GF-D8 (cell line): ENCODE data around the gene CDR2.

Experiments used
- DNase-seq: peaks from one replicate; lab custom pipeline; 2025; lab: John Stamatoyannopoulos, UW

CDR2 gene

DNA sequence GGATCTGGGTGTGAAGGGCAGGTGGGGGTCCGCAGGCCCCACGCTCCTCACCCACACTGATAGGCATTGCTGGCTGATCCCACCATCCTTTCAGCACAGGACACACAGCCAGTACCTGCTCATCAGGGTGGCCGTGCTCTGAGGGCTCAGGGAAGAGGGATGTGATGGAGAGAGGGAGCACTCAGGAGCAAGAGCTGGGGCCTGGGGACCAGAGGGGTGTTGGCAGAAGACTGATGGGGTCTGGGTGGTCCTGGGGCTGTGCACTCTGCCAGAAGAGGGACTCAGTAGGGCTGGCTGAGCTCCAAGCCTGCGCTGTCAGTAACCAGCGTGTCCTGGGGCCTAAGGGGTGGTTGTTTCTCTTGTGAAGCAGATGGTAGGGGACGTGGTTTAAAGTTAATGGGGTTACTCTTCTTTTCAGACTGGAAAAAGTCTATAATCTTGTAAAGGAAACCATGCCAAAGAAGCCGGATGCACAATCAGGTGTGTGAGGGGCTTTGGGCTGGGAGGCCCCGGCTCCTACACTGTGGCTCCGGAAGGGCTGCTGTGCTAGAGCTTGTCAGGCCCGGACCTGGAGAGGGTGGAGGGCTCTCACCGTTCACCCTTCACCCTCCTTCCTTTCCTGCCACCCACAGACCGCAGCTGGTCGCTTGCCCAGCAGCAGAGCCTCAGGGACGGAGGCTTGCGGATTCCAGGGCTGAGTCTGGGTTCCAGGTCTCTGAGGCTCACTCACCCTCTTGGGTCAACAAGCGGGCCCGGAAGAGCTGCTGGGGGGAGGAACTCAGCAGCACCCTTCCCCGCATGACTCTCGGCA lies 49.4 kb downstream of the CDR2 start:
- DNase-seq = no peak

DNA sequence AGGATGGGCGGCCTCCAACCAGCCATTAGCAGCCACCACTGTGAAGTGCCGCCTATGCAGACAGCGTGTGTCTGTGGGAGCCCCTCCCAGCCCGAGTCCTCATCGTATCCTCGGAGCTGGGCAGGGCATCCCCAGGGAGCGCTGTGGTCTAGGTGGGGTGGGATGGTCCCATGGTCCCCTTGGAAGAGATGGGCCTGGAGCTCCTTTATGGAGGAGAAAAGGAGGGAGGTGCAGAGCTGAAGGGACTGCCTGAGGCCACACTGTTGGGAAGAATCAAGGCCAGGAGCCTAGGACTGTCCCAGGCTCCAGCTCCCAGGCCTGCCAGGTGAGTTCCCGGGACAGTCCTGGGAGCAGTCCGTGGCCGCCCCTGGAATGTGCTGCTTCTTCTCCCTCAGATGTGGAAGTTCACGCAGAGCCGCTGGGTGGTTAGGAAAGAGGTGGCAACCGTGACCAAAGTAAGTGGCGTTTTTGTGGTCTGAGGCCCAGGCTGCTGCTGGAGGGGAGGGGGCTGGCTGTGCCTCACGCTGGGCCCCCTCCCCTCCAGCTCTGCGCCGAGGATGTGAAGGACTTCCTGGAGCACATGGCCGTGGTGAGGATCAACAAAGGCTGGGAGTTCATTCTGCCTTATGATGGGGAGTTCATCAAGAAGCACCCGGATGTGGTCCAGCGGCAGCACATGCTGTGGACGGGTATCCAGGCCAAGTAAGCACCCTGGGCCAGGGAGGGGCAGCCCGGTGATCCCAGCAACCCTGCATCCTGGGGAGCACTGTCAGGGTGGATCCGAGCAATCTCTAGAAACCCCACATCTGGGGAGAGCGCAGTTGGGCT lies 50.2 kb downstream of the CDR2 start:
- DNase-seq = no peak

DNA sequence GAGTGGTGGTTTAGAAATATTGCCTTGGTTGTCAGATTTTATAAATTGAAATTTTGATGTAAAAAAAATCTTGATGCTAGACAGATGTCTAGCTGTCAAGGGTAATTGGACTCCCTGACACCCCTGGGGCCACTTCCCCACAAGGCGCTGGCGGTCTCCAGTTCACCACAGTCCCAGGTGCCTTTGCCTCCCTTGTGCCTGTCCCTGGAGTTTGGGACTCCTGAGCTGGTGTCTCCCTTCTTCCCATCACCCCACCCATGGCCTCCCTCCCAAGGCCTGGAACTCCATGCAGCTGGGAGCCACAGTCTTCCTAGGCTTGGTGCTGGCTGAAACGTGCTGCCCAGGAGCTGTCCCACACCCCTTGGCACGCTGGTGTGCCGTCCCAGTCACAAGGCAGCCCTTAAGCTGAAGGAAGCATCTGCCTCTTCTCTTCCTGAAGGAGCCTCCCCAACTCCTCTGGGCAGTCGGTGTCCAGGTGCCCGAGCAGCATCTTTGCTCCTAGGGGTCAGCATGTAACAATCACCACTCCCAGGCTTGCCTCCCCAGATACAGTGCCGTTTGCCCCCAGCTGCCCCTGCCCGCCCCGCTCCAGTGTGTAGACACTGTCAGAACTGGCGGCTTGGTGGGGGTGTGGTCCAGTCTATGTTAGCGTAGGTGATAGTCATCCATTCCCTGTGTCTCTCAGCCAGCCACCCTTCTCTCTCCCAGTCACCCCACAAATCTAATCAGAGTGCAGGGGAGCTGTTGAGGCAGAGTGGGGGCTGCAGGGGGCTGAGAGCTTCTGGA lies 51.1 kb downstream of the CDR2 start:
- DNase-seq = no peak

DNA sequence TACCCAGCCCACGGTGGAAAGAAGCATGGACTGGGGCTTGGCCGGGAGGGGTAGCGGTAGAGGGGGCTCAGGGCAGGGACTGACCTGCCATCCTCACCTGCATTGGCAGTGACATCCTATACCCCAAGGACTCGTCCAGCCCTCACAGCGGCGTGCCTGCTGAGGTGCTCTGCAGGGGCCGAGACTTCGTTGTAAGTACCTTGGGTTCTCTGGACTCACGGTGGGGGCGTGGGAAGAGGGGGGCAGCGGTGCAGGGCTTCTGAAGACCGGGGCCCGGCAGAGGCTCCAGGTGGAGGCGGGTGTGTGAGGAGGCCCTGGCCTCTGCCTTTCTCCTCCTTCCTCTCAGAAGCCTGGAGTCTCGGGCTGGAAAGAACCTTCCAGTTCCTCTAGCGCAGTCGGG lies 51.7 kb downstream of the CDR2 start:
- no peak for DNase-seq

DNA sequence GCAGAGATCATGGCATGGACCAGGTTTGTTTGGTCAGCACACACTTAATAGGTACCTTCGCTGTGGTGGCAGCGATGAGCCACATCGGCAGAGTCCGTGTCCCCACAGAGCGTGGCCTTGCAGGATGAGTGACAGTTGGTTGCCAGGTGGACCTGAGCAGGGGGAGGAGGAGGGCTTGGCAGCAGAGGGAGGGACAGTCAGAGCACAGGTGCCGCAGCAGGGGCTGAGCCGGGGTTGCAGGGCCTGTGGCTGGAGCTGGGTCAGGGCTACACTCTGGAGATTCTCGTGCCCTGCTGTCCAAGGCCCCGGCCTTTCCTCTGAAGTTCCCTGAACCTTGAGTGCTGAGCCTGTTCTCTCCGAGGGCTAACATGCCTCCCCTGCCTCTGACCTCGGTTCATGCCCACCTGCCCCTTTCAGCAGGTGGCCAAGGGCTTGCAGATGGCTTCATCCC lies 52.4 kb downstream of the CDR2 start:
- no peak for DNase-seq

DNA sequence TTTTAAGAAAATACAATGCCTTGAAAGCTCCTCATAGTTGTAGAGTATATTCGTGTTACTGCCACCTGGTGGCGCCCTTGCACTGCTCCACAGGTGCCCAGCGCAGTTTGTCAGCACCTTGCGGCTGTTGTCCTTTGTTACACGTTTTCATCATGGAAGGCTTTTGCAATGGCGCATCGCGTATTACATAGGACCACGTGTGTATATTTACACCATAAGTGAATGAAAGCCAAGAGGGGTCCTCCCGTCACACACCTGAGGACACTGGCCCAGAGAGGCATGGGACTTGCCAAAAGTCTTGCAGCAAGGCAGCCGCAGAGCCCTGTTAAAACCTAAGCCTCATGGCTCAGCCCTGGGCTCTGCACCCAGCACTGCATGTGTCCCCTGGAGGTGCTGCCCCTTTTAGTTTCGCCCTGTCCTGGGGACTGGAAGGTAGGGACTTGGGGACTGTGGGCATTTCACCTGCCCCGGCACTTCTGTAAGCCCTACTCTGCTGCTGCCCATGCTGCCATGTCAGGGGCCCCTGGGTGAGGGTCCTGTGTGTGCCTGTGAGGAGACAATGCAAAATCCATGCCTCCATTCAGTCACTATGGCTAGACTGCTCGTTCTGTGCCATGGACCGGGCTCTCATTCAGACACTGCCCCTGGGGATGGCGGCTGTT lies 52.9 kb downstream of the CDR2 start:
- DNase-seq = no peak

DNA sequence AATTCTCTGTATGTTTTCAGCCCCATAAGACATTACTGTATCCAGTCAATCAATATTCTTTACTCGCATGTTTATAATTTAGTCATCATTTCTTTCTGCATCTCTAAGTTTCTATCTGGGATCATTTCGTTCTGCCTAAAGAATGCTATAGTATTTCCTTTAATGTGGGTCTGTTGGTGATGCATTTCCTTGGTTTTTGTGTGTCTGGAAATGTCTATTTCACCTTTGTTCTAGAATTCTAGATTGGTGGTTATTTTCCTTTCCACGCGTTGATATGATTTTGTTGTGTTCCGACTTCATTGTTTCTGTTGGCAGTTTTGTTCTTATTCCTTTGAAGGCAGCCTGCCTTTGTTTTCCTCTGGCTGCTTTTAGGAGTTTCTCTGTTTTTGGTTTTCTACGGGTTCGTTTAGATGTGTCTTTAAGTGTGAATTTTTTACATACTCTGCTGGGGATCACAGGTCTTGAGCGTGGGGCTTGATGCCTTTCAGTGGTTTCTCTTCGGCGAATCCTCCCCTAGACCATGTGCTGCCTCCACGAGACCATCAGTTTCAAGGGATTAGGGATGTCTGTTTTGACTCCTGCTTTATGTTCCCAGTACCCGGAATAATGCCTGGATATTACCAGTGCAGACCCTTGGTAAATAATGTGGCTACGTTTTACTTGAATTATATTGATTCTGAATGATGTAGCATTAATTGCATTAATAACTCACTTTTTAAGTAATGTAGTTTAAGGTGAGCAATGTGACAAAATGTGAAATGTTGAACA lies 53.7 kb downstream of the CDR2 start:
- DNase-seq = no peak

DNA sequence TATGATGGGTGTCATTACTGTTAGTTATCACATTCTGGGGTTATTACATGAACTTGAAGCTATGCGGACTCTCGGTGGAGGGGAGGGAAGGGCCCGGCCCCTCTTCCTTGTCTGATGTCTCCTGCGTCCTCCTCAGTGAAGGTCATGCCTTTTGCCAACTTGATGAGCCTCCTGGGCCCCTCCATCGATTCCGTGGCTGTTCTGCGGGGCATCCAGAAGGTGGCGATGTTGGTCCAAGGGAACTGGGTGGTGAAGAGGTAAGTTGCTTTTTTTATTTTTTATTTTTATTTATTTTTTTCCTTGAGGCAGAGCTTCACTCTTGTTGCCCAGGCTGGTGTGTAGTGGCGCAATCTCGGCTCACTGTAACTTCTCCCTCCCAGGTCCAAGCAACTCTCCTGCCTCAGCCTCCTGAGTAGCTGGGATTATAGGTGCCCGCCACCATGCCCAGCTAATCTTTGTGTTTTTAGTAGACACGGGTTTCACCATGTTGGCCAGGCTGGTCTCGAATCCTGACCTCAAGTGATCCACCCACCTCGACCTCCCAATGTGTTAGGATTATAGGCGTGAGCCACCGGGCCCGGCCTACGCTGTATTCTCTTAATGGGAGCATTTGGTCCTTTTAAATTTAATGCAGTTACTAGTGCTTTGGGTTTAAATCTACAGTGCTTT lies 55.6 kb downstream of the CDR2 start:
- no peak for DNase-seq

DNA sequence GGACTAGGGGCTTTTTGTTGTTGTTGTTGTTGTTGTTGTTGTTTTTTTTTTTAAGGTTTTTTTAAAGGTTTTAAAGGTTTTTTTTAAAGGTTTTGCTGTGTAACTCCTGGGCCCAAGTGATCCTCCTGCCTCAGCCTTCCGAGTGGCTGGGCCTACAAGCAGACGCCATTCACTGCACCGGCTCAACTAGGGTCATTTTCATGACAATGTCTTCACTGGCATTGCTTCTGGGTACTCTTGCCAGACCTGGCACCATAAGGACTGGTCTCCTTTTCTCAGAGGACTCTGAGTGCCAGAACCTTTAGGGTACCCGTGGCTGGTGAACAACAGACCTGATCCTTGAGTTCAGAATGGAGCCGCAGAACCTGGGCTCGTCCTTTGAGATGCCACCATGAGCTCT lies 56.8 kb downstream of the CDR2 start:
- no peak for DNase-seq

DNA sequence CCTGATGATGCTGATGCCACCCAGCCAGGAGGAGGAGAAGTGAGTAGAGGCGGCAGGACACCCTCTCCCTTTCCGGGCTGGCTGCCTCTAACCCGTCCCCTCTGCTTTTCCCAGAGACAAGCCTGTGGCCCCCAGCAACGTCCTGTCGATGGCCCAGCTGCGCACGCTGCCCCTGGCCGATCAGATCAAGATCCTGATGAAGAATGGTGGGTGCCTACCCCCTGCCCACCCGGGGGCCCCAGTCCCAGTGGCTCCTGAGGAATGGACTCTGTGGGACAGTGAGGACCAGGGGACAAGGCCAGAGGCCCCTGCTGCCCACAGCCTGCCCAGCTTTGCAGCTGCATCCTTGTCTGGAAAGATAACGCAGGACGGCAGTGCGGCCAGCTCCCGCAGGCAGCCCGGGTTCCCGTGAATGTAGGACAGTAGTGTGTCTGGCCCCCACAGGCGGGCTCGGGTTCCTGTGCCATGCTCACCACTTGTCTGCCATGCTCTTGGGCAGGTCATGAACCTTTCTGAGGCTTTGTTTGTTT lies 57.4 kb downstream of the CDR2 start:
- DNase-seq = no peak

DNA sequence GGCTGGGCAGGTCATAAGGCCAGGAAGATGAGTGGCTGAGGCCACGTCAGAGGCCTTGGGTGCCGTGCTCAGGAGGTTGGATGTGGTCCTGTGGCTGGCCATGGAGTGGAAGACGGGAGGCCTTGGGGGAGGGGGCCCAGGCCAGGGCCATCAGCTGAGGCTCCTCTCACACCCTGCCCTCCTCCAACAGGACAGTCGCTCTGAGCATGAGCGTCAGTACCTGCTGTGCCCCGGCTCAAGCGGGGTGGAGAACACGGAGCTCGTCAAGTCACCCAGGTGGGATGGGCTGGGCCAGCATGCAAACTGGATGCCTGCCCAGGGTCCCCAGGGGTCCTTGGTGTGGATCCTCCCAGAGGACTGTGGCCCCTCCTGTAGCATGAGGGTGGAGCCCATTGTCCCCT lies 58.0 kb downstream of the CDR2 start:
- no peak for DNase-seq

DNA sequence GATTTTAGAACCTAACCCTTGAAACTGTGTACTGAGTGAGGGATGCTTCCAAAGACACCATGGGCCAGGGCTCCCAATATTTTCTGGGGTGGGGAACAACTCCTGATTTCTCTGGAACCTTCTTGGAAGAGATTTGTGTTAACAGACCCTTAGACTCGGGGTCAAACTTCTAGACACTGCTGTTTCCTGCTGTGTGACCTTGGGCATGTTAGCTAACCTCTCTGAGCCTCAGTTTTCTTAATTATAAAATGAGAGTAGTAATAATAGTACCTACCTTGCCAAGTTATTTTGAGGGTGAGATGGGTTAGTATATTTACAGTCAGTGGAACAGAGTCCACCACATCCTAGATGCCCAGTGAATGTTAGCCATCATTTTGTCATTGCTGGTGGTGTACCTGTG lies 58.4 kb downstream of the CDR2 start:
- DNase-seq = no peak

DNA sequence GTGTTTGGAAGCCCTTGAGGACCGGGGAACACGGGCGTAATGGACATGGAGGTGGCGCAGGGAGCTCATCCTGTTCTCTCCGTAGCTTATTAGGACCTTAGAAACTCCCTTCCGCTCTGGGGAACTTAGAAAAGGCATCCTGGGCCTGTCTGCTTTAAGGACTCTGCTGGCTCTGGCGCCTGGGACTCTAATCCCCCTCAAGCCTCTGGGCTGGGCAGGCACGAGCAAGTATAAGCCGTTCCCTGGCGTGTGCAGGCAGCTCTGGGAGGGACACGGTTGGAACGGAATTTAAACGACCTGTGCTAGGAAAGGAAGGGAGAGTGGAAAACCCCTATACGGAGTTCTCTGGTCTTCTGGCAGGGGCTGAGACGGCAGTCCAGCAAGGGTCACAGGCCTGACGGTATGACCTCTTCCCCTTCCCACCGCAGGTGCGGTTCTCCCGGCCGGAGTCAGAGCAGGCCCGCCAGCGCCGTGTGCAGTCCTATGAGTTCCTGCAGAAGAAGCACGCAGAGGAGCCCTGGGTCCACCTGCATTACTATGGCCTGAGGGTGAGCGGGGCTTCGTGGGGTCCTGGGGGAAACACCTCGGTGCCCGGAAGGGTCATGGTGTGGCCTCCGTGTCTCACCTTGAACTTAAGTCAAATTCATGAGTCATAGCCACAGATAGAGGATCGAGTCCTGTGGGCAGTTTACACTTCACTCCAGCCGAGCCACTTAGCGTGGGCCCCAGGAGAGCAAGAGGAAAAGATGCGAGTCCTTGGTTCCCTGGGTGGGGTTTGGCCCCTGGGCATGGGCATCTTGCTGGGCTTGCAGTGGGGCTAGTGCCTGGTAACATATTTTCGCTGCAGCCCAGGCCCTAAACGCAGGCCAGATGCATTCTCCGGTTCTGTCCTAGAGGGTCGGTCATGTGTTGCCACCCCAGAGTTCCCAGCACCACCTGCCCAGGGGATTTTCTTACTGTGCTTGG lies 59.5 kb downstream of the CDR2 start:
- DNase-seq = no peak

DNA sequence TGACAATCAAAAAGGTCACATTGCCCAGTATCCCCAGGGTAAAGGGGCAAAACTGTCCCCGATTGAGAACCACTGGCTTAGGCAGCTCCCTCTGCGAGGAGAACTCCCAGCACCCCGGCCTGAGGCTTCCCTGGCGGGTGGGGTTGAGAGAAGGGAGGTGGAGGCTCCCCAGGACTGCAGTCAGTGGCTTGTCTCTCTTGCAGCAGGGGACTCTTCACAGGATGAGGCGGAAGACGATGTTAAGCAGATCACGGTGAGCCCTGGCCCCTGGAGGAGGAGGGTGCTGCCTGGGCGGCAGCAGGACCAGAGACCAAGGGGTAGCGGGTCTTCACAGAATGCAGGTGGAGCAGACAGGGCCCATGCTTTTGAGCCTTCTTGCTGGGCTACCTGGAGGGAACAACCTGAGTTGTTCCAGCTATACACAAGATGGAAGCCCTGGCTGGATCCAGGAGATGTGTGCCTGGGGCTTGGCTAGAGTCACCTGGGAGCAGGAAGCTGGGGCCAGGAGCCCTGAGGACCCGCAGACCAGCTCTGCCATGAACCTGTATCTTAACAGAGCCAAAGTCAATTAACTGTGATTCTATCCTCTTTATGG lies 60.4 kb downstream of the CDR2 start:
- no peak for DNase-seq

DNA sequence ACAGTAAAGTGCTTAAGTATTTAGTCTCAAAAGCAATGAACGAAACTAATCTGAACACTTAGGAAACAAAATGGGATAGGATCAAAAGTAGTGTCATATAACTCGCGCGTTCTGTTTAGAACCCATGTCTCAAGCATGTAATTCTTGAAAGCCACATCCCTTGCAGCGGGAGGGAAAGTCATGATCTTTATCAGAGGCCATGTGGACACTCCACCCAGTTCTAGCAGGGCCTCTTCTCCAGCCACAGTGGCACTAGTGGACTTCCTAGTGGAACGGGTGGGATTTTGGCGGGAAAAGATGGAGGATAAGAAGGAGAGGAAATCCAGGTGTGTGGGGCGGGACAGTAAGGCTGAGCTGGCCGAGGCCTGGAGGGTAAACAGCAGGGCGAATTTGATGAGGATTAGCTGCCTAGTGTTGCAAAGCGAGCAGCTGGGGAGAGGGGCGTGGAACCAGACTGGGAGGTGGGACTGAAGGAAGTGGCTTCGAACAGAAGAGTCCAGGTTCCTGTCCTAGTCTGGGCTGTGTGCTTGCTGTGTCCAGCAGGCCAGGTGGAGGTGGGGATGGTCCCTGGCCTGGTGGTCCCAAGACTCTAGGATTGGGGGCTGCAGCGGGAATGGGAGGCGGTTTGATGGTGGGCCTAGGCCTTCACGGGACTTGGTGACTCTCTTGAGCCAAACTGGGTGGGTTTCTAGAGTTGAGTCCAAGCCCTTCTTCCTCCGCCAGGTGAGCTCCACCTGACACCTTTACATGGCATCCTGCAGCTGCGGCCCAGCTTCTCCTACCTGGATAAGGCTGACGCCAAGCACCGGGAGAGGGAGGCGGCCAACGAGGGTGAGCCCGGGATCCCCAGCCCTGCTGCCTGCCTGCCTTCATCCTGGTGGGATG lies 61.3 kb downstream of the CDR2 start:
- DNase-seq = no peak

DNA sequence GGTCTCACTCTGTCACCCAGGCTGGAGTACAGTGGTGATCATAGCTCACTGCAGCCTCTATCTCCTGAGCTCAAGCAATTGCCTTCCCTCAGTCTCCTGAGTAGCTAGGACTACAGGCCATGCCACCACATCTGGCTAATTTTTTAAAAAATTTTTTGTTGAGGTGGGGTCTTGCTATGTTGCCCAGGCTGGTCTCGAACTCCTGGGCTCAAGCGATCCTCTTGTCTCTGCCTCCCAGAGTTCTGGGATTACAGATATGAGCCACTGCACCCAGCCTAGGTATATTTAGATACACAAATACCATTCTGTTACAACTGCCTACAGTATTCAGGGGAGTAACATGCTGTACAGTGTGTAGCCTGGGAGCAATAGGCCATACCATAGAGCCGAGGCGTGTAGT lies 62.9 kb downstream of the CDR2 start:
- no peak for DNase-seq

DNA sequence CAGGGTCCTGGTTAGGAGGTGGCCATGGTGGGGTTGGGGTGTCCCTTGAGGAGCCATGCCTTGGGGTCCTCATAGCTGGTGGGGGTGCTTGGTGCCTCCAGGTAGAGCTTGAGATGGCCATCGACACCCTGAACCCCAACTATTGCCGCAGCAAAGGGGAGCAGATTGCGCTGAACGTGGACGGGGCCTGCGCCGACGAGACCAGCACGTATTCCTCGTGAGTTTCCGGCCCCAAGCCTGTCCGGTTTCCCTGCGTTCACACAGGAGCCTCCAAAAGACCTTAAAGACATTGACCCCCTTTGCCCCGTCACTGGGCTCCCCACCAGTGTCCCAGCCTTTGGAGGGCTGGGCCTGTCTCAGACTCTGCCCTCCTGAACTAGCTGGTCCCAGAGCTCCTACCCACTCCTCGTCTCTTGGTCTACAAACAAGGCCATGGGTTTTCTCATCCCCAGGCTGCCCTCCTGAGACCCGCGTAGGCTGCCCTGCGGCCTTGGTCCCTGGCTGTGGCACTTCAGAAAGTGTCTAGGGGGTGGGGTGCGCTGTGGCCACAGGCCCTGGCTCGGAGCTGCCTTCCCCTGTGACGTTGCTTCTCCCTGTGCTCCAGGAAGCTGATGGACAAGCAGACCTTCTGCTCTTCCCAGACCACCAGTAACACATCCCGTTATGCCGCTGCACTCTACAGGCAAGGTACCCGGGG lies 65.4 kb downstream of the CDR2 start:
- DNase-seq = no peak
